Liver (tissue), 3 donors: ENCODE results near the gene GRIK2.

ENCODE experiments used
- JUND ChIP-seq, 2 donors: IDR thresholded peaks; 2 replicates each; pipeline ENCODE4 v1.6.1; 2016; ENCODE audit warnings: antibody characterized with exemption in 2 of 2
- SP1 ChIP-seq: IDR thresholded peaks from 2 replicates; pipeline ENCODE4 v1.6.1; 2018; ENCODE audit warnings: antibody characterized with exemption, mild to moderate bottlenecking
- TF ChIP-seq, protein P1 (sequence below): fragments of 150-350 bp; IDR thresholded peaks from 2 replicates; pipeline ENCODE4 v1.5.1; 2017; ENCODE audit warnings: improper control_type of control experiment, low read depth, low read length; ENCODE audit not compliant: missing input control
- donor health status: healthy.
- donor health status: healthy.

DNA sequence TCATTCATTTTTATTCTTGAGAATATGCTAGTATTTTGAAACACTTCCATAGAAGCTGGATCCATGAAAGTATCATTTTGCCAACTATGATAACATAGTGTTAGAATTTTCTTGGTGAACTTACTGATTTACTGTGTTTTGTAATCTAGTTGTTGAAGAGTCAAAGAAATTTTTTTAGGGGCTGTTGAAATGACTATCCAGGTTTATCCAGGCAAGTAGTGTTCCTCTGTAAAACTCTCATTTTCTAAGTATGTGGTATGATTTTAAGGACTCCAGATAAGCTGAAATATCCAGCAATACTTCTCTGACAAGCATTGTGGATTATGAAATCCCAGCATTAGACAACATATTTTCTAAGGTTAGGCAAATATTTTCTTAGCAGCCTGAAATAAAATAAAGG is 95.9 kb downstream of the GRIK2 start:
- TF ChIP-seq, protein P1, sequence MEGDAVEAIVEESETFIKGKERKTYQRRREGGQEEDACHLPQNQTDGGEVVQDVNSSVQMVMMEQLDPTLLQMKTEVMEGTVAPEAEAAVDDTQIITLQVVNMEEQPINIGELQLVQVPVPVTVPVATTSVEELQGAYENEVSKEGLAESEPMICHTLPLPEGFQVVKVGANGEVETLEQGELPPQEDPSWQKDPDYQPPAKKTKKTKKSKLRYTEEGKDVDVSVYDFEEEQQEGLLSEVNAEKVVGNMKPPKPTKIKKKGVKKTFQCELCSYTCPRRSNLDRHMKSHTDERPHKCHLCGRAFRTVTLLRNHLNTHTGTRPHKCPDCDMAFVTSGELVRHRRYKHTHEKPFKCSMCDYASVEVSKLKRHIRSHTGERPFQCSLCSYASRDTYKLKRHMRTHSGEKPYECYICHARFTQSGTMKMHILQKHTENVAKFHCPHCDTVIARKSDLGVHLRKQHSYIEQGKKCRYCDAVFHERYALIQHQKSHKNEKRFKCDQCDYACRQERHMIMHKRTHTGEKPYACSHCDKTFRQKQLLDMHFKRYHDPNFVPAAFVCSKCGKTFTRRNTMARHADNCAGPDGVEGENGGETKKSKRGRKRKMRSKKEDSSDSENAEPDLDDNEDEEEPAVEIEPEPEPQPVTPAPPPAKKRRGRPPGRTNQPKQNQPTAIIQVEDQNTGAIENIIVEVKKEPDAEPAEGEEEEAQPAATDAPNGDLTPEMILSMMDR = no peak
- TF ChIP-seq JUND (IDR thresholded peaks at IDR 0.05) = no peak
- TF ChIP-seq SP1 = no peak
